Endothelial cell (in vitro differentiated cells): ENCODE results near the gene GALM. TPM values are rescaled to one million over a fixed set of nuclear protein-coding genes. Genes with fewer than 3 reads are reported as not detected.
A peak's percentile ranks its signal among the peaks of the same experiment; 100 is the strongest.

Source experiments
- DNase-seq: peaks from one replicate; pipeline ENCODE4 v3.0.0; 2021; ENCODE audit warnings: low spot score
- H3K27ac Mint-ChIP-seq: one replicate; pipeline ENCODE4 v1.8.0; 2021; ENCODE audit warnings: mixed read lengths, inconsistent platforms; ENCODE audit not compliant: unreplicated experiment
- H3K27me3 Mint-ChIP-seq: one replicate; pipeline ENCODE4 v1.8.0; 2021; ENCODE audit warnings: mild to moderate bottlenecking, moderate library complexity, mixed read lengths, inconsistent platforms; ENCODE audit not compliant: unreplicated experiment
- H3K36me3 Mint-ChIP-seq: one replicate; pipeline ENCODE4 v1.8.0; 2021; ENCODE audit warnings: mild to moderate bottlenecking, low read depth, mixed read lengths, inconsistent platforms; ENCODE audit not compliant: unreplicated experiment
- H3K4me1 Mint-ChIP-seq: one replicate; pipeline ENCODE4 v1.8.0; 2021; ENCODE audit warnings: mild to moderate bottlenecking, mixed read lengths, inconsistent platforms; ENCODE audit not compliant: unreplicated experiment
- H3K4me3 Mint-ChIP-seq: one replicate; pipeline ENCODE4 v1.8.0; 2021; ENCODE audit warnings: mild to moderate bottlenecking, mixed read lengths, inconsistent platforms; ENCODE audit not compliant: unreplicated experiment
- H3K9me3 Mint-ChIP-seq: one replicate; pipeline ENCODE4 v1.8.0; 2021; ENCODE audit warnings: mixed read lengths, inconsistent platforms; ENCODE audit not compliant: unreplicated experiment
- long read RNA-seq: library from polyadenylated mRNA; unstranded; transcript quantifications from one replicate; pipeline ENCODE4 v2.0.0, GENCODE V29; 2020; ENCODE audit not compliant: unreplicated experiment
- total RNA-seq: library from RNA; stranded (reverse); fragmentation: NEBNext Ultra II Directional; extraction: Animal tissue kit (Norgen Biotek cat#: 25700); gene quantifications from one replicate; pipeline ENCODE4 v1.2.1, GENCODE V29; 2021; ENCODE audit not compliant: unreplicated experiment
- TF ChIP-seq, protein P1 (sequence below): fragments of 200-600 bp; sonication (generic); IDR thresholded peaks from one replicate; pipeline ENCODE4 v1.5.0; 2021; ENCODE audit warnings: antibody characterized with exemption; ENCODE audit not compliant: unreplicated experiment

GALM gene
- total RNA-seq: 13.0 TPM
- long read RNA-seq, transcript GALM-201 (7 exons, 2,484 nt): major isoform, 13 of 15 reads
- long read RNA-seq, partial matches to known transcripts: 0 of 15 reads
- long read RNA-seq, other reads (novel, unspliced or antisense): 2 of 15 reads

DNA sequence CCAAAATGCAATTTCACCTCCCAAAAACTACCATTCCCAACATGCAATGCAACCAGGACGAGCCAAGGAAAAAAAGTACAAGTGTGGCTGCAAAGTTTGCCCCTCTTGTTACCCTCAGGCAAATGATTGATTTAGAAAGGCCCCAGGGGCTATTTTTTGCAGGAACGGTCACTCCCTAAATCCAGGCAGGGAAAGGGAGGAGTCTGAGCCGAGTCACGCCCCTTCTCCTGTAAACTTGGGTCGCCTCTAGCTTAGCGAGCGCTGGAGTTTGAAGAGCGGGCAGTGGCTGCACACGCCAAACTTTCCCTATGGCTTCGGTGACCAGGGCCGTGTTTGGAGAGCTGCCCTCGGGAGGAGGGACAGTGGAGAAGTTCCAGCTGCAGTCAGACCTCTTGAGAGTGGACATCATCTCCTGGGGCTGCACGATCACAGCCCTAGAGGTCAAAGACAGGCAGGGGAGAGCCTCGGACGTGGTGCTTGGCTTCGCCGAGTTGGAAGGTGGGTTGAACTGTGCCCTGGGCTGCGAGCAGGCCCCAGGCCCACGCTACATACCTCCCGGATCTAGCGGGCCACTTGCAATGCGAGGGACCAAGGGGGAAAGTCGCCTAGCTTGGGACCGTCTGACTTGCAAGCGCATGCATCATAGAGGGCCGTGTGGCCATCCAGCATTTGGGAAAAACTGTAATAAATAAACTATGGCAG lies at the start of gene GALM:
Gene GALM, plus strand, starts transcription at position 261 of the 702 bp plus-strand sequence. Its CDS starts 48 bp downstream, at position 309.
- peak; percentile 75 for DNase-seq
- Mint-ChIP-seq H3K4me3 (peak within 1 kb of the TSS; percentile 91), H3K4me1 (peaks cover 13% of the 10 kb centered on the region), H3K36me3 (no peaks in the 10 kb centered on the region), H3K27me3 (peaks cover 2% of the 10 kb centered on the region), H3K9me3 (no peaks in the 10 kb centered on the region), H3K27ac (peak within 1 kb of the TSS; percentile 80)
- TF ChIP-seq, protein P1, sequence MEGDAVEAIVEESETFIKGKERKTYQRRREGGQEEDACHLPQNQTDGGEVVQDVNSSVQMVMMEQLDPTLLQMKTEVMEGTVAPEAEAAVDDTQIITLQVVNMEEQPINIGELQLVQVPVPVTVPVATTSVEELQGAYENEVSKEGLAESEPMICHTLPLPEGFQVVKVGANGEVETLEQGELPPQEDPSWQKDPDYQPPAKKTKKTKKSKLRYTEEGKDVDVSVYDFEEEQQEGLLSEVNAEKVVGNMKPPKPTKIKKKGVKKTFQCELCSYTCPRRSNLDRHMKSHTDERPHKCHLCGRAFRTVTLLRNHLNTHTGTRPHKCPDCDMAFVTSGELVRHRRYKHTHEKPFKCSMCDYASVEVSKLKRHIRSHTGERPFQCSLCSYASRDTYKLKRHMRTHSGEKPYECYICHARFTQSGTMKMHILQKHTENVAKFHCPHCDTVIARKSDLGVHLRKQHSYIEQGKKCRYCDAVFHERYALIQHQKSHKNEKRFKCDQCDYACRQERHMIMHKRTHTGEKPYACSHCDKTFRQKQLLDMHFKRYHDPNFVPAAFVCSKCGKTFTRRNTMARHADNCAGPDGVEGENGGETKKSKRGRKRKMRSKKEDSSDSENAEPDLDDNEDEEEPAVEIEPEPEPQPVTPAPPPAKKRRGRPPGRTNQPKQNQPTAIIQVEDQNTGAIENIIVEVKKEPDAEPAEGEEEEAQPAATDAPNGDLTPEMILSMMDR: no peak

DNA sequence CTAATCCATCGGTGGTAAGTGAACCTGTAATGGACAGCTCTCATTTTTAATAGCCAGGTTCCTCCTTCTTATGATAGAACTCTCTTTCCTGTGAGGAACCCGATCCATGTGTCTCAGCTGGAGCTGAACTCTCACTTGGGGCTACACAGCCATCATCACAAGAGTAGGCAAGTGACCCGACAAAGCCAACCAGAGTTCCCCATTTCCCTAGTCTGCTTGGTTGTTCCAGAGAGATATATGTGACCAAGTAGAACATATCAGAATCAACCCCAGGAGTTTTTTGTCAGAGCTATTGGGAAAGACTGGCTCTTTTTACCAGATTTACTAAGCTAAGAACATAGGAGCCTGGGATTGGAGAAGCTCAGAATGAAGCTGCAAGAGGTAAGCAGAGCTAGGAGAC lies 48.6 kb upstream of the GALM start:
- Mint-ChIP-seq H3K4me3 (no peak overlapping the region), H3K9me3 (no peaks in the 10 kb centered on the region), H3K36me3 (no peaks in the 10 kb centered on the region), H3K27me3 (no peaks in the 10 kb centered on the region), H3K4me1 (no peaks in the 10 kb centered on the region), H3K27ac (no peak overlapping the region)
- TF ChIP-seq, protein P1: no peak
- DNase-seq: no peak

DNA sequence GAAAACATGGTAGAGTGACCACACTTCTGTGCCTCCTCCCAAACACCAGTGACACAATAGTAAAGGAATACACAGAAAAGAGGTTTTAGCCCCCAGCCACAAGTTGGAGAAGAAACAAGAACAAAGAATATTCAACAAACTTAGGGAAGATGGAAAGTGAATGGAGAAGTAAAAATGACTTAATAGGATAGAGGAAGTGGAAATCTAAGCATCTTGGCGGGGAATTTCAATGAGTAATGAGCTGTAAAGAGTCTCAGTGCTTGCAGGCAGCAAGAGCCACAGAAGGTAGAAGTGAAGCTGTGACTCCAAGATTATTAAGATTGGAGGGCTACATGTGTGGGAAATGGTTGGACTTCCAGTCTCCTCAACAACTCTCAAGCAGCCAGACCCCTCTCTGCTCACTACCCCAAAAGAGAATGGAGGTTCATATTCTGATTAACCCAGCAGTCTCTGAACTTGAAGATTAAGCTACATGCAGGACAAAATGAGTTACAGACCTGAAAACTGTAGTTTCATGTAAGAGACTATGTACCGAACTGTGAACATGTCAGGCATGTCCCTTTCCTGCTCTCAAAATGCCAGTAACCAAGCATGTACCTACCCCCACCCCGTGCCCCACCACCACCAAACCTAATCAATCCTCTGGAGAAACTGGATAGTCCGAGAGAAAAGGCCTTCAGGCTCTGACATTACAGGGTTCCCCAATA lies 46.3 kb upstream of the GALM start:
- Mint-ChIP-seq H3K27ac (no peak overlapping the region), H3K9me3 (no peaks in the 10 kb centered on the region), H3K36me3 (no peaks in the 10 kb centered on the region), H3K27me3 (no peaks in the 10 kb centered on the region), H3K4me1 (no peaks in the 10 kb centered on the region), H3K4me3 (no peak overlapping the region)
- DNase-seq: no peak
- TF ChIP-seq, protein P1: no peak

DNA sequence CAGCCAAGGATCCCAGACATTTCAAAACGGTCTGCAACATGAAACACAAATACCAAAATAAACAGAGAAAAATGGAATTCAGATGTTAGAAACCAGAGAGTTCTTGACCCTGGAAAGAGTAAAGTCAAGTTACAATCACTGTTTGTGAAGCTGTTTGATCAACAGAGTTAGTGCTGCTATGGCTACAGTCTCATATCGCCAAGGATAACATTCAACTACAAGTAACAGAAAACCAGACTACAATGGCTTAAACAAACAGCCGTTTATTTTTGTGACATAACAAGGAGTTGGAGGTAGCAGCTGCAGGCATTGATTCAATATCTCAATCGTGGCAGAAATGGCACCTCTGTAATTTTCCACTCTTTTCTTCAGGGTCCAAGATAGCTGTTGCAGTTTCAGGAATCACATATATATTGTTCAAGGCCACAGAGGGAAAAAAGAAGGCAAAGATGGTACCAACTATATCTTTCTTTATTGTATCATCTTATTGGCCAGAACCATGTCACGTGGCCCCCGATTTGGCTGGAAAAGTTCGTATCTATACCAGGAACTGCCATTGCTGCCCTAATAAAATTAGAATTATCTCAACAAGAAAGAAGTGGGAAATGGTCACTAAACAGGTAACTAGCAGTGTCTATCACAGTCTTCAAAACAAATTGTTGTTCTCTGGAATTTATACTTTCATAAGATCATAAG lies 45.5 kb upstream of the GALM start:
- H3K9me3 Mint-ChIP-seq: no peaks in the 10 kb centered on the region
- H3K4me3 Mint-ChIP-seq: no peak overlapping the region
- H3K27ac Mint-ChIP-seq: no peak overlapping the region
- TF ChIP-seq, protein P1: no peak
- H3K27me3 Mint-ChIP-seq: no peaks in the 10 kb centered on the region
- no peak for DNase-seq
- H3K4me1 Mint-ChIP-seq: no peaks in the 10 kb centered on the region
- no peaks in the 10 kb centered on the region for H3K36me3 Mint-ChIP-seq
